Measurements from ENCODE around the gene TSC22D2. TPM values are rescaled to one million over a fixed set of nuclear protein-coding genes. Genes with fewer than 3 reads are reported as not detected.

Gene TSC22D2
- total RNA-seq, 2 donors from 2014 or later = 37.8 to 51.6 TPM

DNA sequence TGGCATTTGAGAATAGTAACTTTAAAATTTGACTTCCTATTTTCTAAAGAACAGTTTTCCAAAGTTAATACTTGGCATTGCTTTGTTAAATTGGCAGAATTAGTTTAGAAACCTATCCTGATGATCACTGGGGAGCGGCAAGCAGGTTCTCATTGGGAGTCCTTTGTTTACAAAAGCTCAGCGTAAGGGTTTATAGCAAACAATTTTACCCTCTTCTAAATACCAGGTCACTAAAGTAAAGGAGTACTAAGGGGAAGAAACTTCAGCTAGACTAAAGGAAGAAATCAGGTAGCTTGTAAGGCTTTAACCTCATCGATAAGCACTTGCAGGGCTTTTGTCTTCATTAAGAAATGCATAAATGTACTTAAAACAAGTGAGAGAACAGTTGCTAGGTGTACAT is 18.2 kb downstream of the TSC22D2 start:
- Mint-ChIP-seq H3K36me3 (ENCODE audit: low read depth) (no peaks in the 10 kb centered on the region), H3K27ac (no peak overlapping the region), H3K4me3 (no peak overlapping the region), H3K4me1 (peaks cover 41% of the 10 kb centered on the region), H3K27me3 (no peaks in the 10 kb centered on the region)
- no peaks in the 10 kb centered on the region for H3K9me3 ChIP-seq (ENCODE audit: control insufficient read depth, low read length, poor library complexity, severe bottlenecking)
- ATAC-seq (no peak), DNase-seq (no peak)

DNA sequence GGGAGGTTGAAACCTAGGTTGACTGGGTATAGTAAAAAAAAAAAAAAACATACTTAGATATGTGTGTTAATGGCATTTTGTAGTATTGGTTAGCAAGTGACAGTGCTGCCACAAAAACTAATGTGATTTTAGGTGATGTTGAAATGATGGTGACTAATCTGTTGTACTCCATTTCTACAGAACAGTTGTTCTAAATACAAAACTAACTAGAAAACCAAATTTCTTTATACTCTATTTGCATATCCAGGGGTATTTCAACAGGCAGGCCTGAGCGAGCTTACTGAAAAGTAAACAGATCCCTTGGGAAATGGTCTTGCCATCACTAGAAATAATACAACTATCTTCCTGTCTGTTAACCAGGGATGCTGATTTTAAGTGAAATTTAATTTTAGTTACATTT is 20.5 kb downstream of the TSC22D2 start:
- no peak for ATAC-seq
- no peak overlapping the region for H3K27ac Mint-ChIP-seq
- H3K27me3 Mint-ChIP-seq = no peaks in the 10 kb centered on the region
- peaks cover 33% of the 10 kb centered on the region for H3K4me1 Mint-ChIP-seq
- no peaks in the 10 kb centered on the region for H3K9me3 ChIP-seq (ENCODE audit: control insufficient read depth, low read length, poor library complexity, severe bottlenecking)
- H3K36me3 Mint-ChIP-seq (ENCODE audit: low read depth) = no peaks in the 10 kb centered on the region
- H3K4me3 Mint-ChIP-seq = no peak overlapping the region
- DNase-seq = no peak

DNA sequence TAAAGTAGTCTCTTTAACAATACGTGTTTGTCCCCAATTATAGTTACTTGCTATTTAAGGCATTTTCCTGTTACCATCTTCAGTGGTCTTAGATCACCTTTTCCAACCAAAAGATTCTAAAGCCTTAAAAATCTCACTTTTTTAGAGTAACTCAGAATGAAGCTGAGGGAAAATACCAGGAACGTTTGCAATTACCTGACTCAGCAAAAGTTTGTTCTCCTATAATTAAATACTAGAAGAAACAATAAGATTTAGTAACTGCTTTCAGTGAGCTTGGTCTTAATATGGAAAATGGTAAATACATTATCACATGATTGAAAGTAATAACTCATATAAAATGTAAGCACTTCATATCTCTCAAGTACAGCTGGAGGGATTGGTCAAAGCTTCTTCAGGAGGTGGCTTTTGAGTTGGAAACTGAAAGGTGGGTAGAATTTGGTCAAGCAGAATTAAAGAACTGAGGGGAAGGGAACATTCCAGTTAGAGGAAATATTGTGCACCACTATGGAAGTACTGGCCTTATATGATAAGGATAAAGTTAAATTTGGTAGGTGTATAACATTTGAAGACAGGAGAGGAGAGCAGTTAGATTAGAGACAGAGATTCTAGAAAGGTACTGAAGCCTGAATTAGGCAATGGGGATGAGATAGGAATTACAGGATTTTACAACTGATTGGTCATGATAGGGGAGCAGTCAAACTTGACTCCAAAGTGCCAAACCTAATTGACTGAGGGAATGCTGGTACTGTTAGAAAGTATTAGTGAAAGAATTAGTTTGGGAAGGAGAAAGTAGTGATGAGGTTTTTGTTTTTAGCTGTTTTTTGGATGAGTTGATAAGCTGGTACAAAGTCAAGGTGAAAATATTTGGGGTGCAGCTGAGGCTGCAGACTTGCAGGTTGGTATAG is 21.9 kb downstream of the TSC22D2 start:
- H3K9me3 ChIP-seq (ENCODE audit: control insufficient read depth, low read length, poor library complexity, severe bottlenecking) = no peaks in the 10 kb centered on the region
- Mint-ChIP-seq H3K4me3 (peak overlapping the region; percentile 1), H3K27me3 (no peaks in the 10 kb centered on the region), H3K4me1 (peaks cover 37% of the 10 kb centered on the region), H3K27ac (peak overlapping the region; percentile 22), H3K36me3 (ENCODE audit: low read depth) (no peaks in the 10 kb centered on the region)
- no peak for ATAC-seq
- no peak for DNase-seq

DNA sequence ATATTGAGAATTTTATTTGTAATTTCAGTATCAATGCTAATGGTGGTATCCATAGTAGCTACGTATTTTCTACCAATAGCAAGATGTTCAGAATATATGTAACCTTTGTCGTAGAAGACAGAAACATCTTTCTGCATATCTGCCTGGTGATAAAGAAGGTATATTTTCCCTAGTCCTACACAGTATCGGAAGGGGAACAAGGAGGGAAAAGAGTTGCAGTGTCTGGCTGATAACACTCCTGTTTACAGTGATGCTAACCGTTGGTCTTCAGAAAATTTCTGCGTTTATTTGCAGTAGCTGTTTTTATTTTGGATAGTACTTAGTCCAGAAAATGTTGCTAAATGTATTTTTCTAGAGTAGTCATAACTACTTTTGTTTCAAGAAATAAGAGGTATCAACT is 25.2 kb downstream of the TSC22D2 start:
- no peak overlapping the region for H3K4me3 Mint-ChIP-seq
- no peaks in the 10 kb centered on the region for H3K9me3 ChIP-seq (ENCODE audit: control insufficient read depth, low read length, poor library complexity, severe bottlenecking)
- no peak for DNase-seq
- no peaks in the 10 kb centered on the region for H3K36me3 Mint-ChIP-seq (ENCODE audit: low read depth)
- H3K27me3 Mint-ChIP-seq = no peaks in the 10 kb centered on the region
- no peak overlapping the region for H3K27ac Mint-ChIP-seq
- ATAC-seq = no peak
- H3K4me1 Mint-ChIP-seq = peaks cover 23% of the 10 kb centered on the region

DNA sequence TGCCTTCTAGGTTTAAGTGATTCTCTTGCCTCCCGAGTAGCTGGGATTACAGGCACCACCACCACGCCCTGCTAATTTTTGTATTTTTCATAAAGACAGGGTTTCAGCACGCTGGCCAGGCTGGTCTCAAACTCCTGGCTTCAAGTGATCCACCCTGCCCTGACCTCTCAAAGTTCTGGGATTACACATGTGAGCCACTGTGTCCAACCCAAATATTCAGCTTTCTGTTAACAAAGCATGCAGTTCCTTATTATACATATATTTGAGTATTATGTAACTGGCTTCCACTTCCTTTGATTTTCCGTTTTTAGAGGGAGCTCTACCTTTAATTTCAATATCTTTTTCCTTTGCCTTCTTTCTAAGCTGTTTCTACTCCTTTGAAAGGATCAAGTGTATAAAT is 26.1 kb downstream of the TSC22D2 start:
- no peaks in the 10 kb centered on the region for H3K9me3 ChIP-seq (ENCODE audit: control insufficient read depth, low read length, poor library complexity, severe bottlenecking)
- Mint-ChIP-seq H3K36me3 (ENCODE audit: low read depth) (no peaks in the 10 kb centered on the region), H3K4me3 (no peak overlapping the region), H3K4me1 (peaks cover 21% of the 10 kb centered on the region), H3K27ac (no peak overlapping the region), H3K27me3 (no peaks in the 10 kb centered on the region)
- DNase-seq = no peak
- no peak for ATAC-seq

DNA sequence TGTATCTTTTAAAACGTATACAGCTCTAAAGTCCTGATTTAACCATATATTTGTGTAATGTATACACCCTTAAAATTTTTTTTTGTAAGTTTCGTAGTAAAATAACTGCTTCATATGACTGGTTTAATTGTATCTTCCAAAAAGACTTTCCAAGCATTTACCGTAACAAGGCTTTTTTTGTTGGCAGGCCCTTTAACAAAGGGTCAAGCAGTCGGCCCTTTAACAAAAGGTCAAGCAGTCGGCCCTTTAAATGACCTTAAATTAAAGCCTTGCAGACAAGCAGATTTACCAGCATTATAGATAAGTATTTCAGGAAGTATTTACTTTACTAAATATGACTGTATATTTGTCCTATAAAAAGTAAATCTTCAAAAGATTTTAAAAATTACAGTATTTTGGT is 28.1 kb downstream of the TSC22D2 start:
- Mint-ChIP-seq H3K4me1 (peaks cover 14% of the 10 kb centered on the region), H3K36me3 (ENCODE audit: low read depth) (no peaks in the 10 kb centered on the region), H3K27me3 (no peaks in the 10 kb centered on the region), H3K27ac (no peak overlapping the region), H3K4me3 (no peak overlapping the region)
- ATAC-seq (no peak), DNase-seq (no peak)
- H3K9me3 ChIP-seq (ENCODE audit: control insufficient read depth, low read length, poor library complexity, severe bottlenecking) = no peaks in the 10 kb centered on the region

DNA sequence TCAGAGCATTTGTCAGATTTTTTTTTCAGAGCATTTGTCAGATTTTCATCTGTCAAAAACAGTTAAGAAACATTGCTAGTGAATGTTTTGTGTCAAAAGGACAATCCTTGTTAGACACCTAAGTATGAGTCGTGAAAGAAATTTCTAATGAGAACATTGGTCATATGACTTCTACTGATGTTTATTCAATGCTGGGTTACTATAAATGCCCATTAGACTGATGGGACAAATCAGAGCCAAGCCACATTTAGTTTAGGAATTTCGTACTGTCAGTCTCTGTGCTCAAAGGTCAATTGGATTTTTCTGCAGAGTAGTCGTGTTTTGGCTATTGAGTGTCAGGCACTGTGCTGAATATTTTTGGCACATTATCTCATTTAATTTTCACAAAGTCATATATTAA is 31.6 kb downstream of the TSC22D2 start:
- Mint-ChIP-seq H3K4me3 (no peak overlapping the region), H3K36me3 (ENCODE audit: low read depth) (peaks cover 5% of the 10 kb centered on the region), H3K27ac (no peak overlapping the region), H3K4me1 (peaks cover 19% of the 10 kb centered on the region), H3K27me3 (no peaks in the 10 kb centered on the region)
- ATAC-seq (no peak), DNase-seq (no peak)
- H3K9me3 ChIP-seq (ENCODE audit: control insufficient read depth, low read length, poor library complexity, severe bottlenecking) = no peaks in the 10 kb centered on the region

DNA sequence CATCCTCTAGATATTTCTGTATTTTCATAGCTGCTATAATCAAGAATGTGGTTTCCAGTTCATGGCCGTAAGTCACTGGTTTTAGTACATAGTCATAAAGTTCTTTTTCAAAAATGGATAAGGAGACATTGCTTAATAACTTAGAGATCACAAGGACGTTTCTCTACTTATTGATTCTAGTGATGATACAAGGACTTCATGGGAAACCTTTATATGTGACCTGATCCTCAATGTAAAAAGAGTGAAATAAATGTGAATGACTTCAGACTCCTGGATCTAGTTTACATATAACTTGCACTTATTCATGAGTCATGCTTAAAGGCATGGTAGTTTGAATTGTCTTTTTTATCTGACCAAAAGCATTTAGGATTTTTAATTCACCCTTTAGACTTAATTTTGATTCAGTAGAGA is 35.2 kb downstream of the TSC22D2 start:
- ATAC-seq (no peak), DNase-seq (no peak)
- Mint-ChIP-seq H3K27me3 (no peaks in the 10 kb centered on the region), H3K27ac (no peak overlapping the region), H3K4me1 (peaks cover 29% of the 10 kb centered on the region), H3K36me3 (ENCODE audit: low read depth) (peaks cover 5% of the 10 kb centered on the region), H3K4me3 (no peak overlapping the region)
- no peaks in the 10 kb centered on the region for H3K9me3 ChIP-seq (ENCODE audit: control insufficient read depth, low read length, poor library complexity, severe bottlenecking)

DNA sequence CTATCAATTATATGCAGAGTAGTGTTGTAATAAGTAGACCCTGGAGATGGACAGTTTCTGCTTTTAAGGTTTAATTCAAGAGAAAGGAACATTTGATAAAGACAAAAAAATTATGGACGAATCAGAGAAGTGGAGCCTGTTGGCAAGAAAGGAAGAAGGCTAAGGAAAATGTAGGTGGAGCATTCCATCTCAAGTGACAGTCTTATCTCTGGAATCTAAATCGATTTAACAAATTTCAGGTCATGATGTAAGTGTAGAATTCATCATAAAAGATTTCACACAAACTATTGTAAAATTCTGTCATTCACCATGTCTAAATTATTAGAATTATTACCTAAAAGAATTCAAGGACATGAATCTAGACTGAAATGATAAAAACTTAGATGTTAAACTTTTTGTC is 36.3 kb downstream of the TSC22D2 start:
- Mint-ChIP-seq H3K4me3 (no peak overlapping the region), H3K4me1 (peaks cover 32% of the 10 kb centered on the region), H3K27me3 (no peaks in the 10 kb centered on the region), H3K36me3 (ENCODE audit: low read depth) (peaks cover 5% of the 10 kb centered on the region), H3K27ac (no peak overlapping the region)
- ATAC-seq (no peak), DNase-seq (no peak)
- H3K9me3 ChIP-seq (ENCODE audit: control insufficient read depth, low read length, poor library complexity, severe bottlenecking) = no peaks in the 10 kb centered on the region

DNA sequence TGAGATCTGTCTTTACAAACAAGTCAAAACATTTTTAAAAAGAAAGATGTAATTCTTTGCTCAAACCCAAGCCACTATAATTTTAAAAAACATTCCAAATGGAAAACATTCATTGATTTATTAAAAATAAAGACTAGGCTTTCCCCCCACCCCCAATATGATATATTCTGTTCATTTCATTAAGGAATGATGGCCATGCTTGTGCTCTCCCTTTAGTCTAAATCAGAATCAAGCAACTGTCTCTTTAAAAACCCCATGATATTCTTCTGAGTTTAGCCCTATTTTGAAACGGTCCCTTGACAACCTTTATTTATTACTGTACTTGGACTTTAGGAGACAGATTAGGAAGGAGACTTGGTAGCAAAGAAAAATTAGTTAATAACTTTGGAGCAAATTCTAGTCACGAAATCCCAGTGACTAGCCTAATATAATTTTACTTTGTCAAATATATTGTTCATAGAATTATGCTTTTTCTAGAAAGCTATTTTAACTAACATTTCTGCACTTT is 38.4 kb downstream of the TSC22D2 start:
- peaks cover 5% of the 10 kb centered on the region for H3K36me3 Mint-ChIP-seq (ENCODE audit: low read depth)
- no peaks in the 10 kb centered on the region for H3K9me3 ChIP-seq (ENCODE audit: control insufficient read depth, low read length, poor library complexity, severe bottlenecking)
- H3K4me3 Mint-ChIP-seq = no peak overlapping the region
- H3K4me1 Mint-ChIP-seq = peaks cover 33% of the 10 kb centered on the region
- no peak for ATAC-seq
- no peak overlapping the region for H3K27ac Mint-ChIP-seq
- no peak for DNase-seq
- no peaks in the 10 kb centered on the region for H3K27me3 Mint-ChIP-seq

DNA sequence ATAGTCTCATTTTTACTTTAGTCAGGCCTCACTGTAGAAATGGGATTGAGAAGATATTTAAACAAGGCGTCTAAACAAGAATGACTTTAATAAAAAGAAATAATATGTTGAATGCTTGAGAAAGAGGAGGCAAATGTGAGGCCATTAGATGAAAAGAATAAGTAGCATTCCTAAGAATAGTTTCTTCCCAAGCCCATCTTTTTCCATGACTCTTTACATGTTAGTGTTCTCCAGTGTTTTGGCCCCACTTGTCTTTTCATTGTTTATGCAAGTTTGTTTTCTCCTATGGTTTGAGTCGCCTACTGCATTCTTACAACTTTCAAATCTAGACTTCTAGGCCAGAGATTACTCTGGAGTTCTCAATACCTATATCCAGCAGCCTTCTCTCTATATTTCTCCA is 39.0 kb downstream of the TSC22D2 start:
- Mint-ChIP-seq H3K36me3 (ENCODE audit: low read depth) (peaks cover under 1% of the 10 kb centered on the region), H3K4me1 (peaks cover 27% of the 10 kb centered on the region), H3K27me3 (no peaks in the 10 kb centered on the region), H3K27ac (no peak overlapping the region), H3K4me3 (no peak overlapping the region)
- no peak for ATAC-seq
- no peak for DNase-seq
- no peaks in the 10 kb centered on the region for H3K9me3 ChIP-seq (ENCODE audit: control insufficient read depth, low read length, poor library complexity, severe bottlenecking)

DNA sequence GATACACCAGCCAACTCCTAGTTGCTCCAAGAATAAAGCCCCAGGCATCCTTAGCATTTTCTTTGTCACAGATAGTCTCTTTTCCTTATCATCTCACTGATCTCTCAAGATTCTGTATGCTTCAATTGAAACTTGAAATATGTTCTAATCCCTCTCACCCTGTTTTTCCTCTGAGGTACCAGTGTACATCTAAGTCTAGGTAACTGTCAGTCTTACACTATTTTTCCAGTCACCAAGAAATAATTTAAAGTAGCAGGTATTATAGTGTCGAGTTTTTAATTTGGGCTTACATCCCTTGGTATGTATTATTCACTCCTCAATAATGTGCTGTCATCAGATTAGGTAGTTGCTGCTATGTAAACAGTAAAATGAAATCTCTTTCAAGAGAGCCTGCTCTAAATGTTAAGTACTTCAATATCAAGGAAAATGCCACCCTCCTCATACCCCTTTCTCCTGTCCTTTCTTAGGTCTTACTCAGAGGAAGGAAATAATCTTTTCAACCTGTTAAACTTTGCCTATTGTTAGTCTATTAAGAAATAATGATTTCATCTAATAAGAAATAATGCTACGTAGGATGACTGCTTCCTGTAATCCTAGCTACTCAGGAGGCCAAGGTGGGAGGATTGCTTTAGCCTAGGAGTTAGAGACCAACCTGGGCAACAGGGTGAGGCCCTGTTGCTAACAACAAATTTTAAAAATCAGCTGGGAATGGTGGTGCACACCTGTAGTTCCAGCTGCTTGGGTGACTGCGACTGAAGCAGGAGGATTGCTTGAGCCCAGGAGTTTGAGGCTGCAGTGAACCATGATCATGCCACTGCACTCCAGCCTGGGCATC is 39.8 kb downstream of the TSC22D2 start:
- Mint-ChIP-seq H3K4me1 (peaks cover 26% of the 10 kb centered on the region), H3K36me3 (ENCODE audit: low read depth) (no peaks in the 10 kb centered on the region), H3K27me3 (no peaks in the 10 kb centered on the region), H3K27ac (no peak overlapping the region), H3K4me3 (no peak overlapping the region)
- ATAC-seq = no peak
- no peaks in the 10 kb centered on the region for H3K9me3 ChIP-seq (ENCODE audit: control insufficient read depth, low read length, poor library complexity, severe bottlenecking)
- DNase-seq = no peak

DNA sequence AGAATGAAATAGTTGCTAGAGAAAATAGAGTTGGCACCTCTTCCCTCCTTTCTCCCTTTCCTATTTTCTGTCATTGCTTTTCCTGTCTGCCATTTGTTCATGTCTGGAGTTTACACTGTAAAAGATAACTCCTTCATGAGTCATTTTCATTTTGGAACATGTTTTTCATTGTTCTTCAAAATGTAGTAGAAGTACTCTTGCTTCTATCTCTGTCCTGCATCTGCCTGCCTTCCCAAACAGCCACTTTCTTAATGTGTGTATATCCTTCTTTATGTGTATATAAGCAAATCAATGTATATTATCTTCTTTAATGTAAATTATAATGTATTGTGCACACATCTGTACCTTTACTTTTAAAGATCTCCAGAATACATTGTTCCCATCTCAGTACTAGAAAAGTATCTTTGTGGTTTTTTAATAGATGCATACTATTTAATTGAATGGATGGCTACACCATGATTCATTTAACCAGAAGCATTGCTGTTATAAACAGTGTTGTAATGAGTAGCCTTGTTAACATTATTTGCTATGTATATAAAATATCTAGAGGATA is 41.1 kb downstream of the TSC22D2 start:
- no peaks in the 10 kb centered on the region for H3K36me3 Mint-ChIP-seq (ENCODE audit: low read depth)
- H3K27ac Mint-ChIP-seq = no peak overlapping the region
- peaks cover 28% of the 10 kb centered on the region for H3K4me1 Mint-ChIP-seq
- H3K4me3 Mint-ChIP-seq = no peak overlapping the region
- no peaks in the 10 kb centered on the region for H3K9me3 ChIP-seq (ENCODE audit: control insufficient read depth, low read length, poor library complexity, severe bottlenecking)
- no peak for DNase-seq
- no peaks in the 10 kb centered on the region for H3K27me3 Mint-ChIP-seq
- ATAC-seq = no peak
